Measurements from ENCODE around the gene TOR1AIP2. TPM values are rescaled to one million over a fixed set of nuclear protein-coding genes. Genes with fewer than 3 reads are reported as not detected.

TOR1AIP2 gene
- total RNA-seq = 101 and 102 TPM in 2 replicates
- polyA plus RNA-seq = 15.5 and 18.6 TPM in 2 replicates
- 19.3 and 19.8 TPM in 2 replicates for polyA plus RNA-seq (2011; cell fraction: cytosol; rRNA removed)
- polyA plus RNA-seq (2011; cell fraction: nucleus; rRNA removed) = 20.4 and 23.4 TPM in 2 replicates
- polyA plus RNA-seq (2012) = 15.9 and 27.6 TPM in 2 replicates
- polyA minus RNA-seq = 101 and 105 TPM in 2 replicates
- 61.0 TPM for polyA minus RNA-seq (2011; cell fraction: cytosol; rRNA and poly(A)+ RNA removed)
- polyA minus RNA-seq (2011; cell fraction: nucleus; rRNA and poly(A)+ RNA removed) = 46.0 and 64.8 TPM in 2 replicates
- percentile 93 among the genes with signal in this experiment for Bru-seq, nascent RNA
- percentile 98 among the genes with signal in this experiment for BruChase-seq, experiment 1, labeled RNA remaining after a 6-hour chase
- percentile 96 among the genes with signal in this experiment for BruChase-seq, experiment 2, labeled RNA remaining after a 2-hour chase
- long read RNA-seq, full-length matches to known transcripts = 20 of 42 reads
- long read RNA-seq, partial matches to known transcripts = 2 of 42 reads
- long read RNA-seq, other reads (novel, unspliced or antisense) = 20 of 42 reads

DNA sequence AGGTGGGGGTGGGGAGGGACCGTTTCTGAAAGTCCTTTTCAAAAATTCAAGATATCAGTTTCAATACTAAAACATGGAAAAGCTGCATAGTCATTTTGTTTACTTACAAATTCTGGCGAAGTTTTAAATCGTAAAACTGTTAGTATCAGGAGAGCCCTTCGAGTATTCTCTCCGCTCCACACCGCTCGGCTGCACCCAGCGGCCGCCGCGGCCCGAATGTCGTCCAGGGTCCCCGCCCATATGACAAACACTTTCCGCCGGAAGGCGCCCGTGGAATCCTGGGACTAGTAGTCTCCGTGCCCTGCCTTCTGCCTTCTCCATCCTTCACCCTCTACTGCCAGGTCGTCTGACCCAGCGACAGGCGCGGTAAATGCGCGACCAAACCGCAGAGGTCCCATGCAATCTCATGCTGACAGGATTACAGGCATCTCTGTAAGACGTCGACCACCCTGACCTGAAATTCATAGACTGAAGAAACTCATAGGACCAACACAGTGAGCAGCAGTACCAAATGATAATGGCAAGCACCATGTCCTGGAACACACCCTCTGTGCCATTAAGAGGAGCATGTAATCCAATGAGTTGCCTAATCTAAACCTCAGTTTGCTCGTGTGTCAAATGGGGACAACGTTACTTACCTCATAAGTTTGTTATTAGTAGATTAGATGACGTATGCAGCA lies at the start of gene TOR1AIP2:
Gene TOR1AIP2, minus strand, starts transcription at position 218 of the 680 bp plus-strand sequence. CDS start 25,138 bp downstream, outside the sequence.
- intact Hi-C loops (cut with micrococcal nuclease) (no loop called here), dilution Hi-C loops (cut with MboI; ENCODE audit: extremely low pct_ligation_motif_present, low sequenced_read_pairs) (no loop called here)
- Histone ChIP-seq H3K79me2 (ENCODE audit: control insufficient read depth, insufficient read depth, low read length) (peaks cover 48% of the 10 kb centered on the region), H3K4me1 (ENCODE audit: control insufficient read depth, extremely low read depth, insufficient read depth, low read length) (peaks cover 20% of the 10 kb centered on the region), H3K4me2 (ENCODE audit: insufficient read depth, low read length) (peak within 1 kb of the TSS; percentile 97), H4K20me1 (replicated peaks; ENCODE audit: control insufficient read depth, extremely low read depth, insufficient read depth, low read length) (peaks cover 7% of the 10 kb centered on the region), H2AFZ (ENCODE audit: low read depth, low read length) (peak within 1 kb of the TSS; percentile 34), H3K9me1 (replicated peaks; ENCODE audit: control insufficient read depth, extremely low read depth, insufficient read depth, low read length) (no peaks in the 10 kb centered on the region), H3K9ac (replicated peaks; ENCODE audit: extremely low read depth, insufficient read depth, low read length) (peak within 1 kb of the TSS; percentile 79), H3K9me3 (replicated peaks; ENCODE audit: control insufficient read depth, insufficient read depth, low read length) (no peaks in the 10 kb centered on the region), H3K36me3 (ENCODE audit: control insufficient read depth in 2 of 2, extremely low read depth in 1 of 2, insufficient read depth in 2 of 2, low read length in 2 of 2) (peaks cover 0 to 6% of the 10 kb centered on the region in 2 experiments), H3K27me3 (ENCODE audit: control insufficient read depth in 2 of 2, insufficient read depth in 2 of 2, low read length in 2 of 2) (no peaks in the 10 kb centered on the region), H3K4me3 (replicated peaks in 1 of 3; ENCODE audit: insufficient read depth in 1 of 3, low read depth in 1 of 3, low read length in 3 of 3) (peak within 1 kb of the TSS; percentile 74 to 95 (median 89)), H3K27ac (ENCODE audit: insufficient read depth, low read depth, low read length) (peak within 1 kb of the TSS; percentile 56)
- peak; percentile 97 for TF ChIP-seq POLR2AphosphoS5 (IDR thresholded peaks at IDR 0.05; ENCODE audit: insufficient read depth, low read depth, low read length)
- TF ChIP-seq EZH2 (IDR thresholded peaks at IDR 0.05; ENCODE audit: borderline replicate concordance, low read depth, low read length, severe bottlenecking) = no peak
- no peak for TF ChIP-seq JUN (IDR thresholded peaks at IDR 0.05; ENCODE audit: borderline replicate concordance, insufficient read depth, insufficient read length, low read depth)
- peak; percentile 98 for TF ChIP-seq POLR2A (IDR thresholded peaks at IDR 0.05; ENCODE audit: low read depth, low read length)
- TF ChIP-seq, protein P1, sequence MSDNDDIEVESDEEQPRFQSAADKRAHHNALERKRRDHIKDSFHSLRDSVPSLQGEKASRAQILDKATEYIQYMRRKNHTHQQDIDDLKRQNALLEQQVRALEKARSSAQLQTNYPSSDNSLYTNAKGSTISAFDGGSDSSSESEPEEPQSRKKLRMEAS (IDR thresholded peaks at IDR 0.05; ENCODE audit: insufficient read depth, insufficient read length) = no peak
- no peak for TF ChIP-seq MYC (IDR thresholded peaks at IDR 0.05; ENCODE audit: low read depth, low read length)
- TF ChIP-seq, protein P2, sequence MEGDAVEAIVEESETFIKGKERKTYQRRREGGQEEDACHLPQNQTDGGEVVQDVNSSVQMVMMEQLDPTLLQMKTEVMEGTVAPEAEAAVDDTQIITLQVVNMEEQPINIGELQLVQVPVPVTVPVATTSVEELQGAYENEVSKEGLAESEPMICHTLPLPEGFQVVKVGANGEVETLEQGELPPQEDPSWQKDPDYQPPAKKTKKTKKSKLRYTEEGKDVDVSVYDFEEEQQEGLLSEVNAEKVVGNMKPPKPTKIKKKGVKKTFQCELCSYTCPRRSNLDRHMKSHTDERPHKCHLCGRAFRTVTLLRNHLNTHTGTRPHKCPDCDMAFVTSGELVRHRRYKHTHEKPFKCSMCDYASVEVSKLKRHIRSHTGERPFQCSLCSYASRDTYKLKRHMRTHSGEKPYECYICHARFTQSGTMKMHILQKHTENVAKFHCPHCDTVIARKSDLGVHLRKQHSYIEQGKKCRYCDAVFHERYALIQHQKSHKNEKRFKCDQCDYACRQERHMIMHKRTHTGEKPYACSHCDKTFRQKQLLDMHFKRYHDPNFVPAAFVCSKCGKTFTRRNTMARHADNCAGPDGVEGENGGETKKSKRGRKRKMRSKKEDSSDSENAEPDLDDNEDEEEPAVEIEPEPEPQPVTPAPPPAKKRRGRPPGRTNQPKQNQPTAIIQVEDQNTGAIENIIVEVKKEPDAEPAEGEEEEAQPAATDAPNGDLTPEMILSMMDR (IDR thresholded peaks at IDR 0.05; ENCODE audit: extremely low read depth in 1 of 2, insufficient read depth in 1 of 2, low read depth in 1 of 2, low read length in 2 of 2) = no peak
- no peak for TF ChIP-seq GATA2 (IDR thresholded peaks at IDR 0.05; ENCODE audit: insufficient read depth, insufficient read length, low read depth, low read length)
- POLR2A ChIA-PET = interaction anchor here (0.6 kb wide), 1 partner anchor 935 kb away, joined by 3 read pairs; no protein-coding TSS in a partner anchor
- CTCF ChIA-PET = interaction anchor here (0.7 to 1.1 kb wide), 2 partner anchors 63 to 172 kb away, joined by 3 read pairs; no protein-coding TSS in a partner anchor
- no TSS peak for BruUV-seq (replicated peaks)
- peak; percentile 24 for FAIRE-seq
- DNase-seq (ENCODE audit: low read depth, low spot score) = peak; percentile 78

Measured in endothelial cell of umbilical vein (primary cell).